NCI-H2196 treated with DMSO at 0.1 percent for 48 hours (cell line): ENCODE measurements around the gene WRNIP1.
A peak's percentile ranks its signal among the peaks of the same experiment; 100 is the strongest.

Experiments
- DNase-seq: peaks from one replicate; lab custom pipeline; 2025; ENCODE audit not compliant: unreplicated experiment; lab: John Stamatoyannopoulos, UW

Gene WRNIP1

DNA sequence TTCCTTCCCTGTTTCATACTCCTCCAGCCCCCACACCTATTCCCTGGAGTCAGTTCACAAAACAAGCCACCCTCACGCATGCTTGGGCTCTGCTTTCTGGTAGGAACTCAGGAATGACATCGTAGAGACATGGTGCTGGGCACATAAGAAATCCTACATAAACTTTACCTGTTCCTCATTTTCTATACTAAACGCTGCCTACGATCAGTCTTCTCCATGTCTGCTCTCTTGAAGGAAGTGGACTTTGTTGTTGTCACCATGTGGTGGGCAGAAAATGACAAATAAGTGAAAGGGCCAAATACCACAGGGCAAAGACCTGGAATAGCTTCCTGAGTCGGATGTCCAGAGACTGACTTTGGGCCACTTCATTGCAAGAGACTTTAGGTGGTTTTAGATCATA, 24.6 kb upstream of the WRNIP1 start:
- DNase-seq: no peak

DNA sequence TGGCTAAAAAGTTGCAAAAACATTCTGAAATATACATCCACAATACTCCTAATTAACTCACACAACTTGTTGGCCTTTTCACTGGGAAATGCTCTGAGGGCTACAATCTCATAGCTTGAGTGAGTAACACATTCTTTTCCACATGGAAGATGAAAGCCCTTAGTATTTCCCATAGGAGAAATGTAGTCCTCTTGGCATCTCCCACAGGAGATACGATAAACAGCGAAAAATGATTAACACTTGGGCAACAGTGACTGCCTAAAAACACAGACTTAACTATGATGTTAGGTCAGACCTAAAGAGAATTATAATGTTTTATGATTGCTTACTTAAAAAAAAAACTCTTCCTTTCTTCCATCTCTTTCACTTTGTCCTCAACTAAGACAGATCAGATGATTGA, 23.4 kb upstream of the WRNIP1 start:
- no peak for DNase-seq

DNA sequence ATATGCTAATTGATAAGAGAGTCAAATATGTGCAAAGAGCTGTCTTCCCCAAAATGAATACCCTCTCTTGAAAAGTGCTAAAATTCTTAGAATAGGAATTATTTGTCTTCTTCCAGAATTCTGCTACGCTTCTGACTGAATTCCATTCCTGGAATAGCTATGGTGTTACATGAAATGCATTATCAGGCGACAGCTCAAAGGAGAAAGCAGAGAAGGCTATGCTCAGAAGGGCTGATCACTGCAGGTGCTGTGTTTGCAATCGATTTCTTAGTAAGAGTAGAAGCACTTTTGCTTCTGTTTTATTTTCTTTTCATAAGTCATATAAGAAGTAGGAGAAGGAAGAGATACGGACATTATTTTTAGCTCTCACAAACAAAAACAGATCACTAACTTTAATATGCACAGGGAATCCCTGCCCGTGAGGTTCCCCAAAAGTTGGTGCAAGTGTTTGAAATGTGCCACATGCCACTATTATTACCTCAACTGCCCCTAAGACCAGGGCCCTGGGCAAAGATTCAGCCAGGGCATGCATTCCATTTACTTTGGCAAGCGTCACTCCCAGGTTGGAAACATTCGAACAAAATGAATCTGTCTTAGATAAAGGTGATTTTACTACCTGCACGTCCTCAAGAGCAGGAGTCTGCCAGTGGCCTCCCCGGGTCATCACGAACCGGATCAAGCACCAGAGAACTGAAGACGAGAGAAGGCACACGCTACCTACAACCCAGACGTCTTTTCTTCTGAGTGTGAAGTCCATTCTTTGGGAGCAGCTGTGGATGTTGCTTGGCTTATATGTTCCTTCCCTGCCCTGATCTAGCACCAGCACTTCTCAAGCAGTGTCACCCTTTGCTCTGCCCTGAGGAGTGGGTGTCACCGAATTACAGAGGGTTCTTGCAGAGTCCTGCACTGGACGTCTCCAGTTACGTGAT, 21.6 kb upstream of the WRNIP1 start:
- DNase-seq: no peak

DNA sequence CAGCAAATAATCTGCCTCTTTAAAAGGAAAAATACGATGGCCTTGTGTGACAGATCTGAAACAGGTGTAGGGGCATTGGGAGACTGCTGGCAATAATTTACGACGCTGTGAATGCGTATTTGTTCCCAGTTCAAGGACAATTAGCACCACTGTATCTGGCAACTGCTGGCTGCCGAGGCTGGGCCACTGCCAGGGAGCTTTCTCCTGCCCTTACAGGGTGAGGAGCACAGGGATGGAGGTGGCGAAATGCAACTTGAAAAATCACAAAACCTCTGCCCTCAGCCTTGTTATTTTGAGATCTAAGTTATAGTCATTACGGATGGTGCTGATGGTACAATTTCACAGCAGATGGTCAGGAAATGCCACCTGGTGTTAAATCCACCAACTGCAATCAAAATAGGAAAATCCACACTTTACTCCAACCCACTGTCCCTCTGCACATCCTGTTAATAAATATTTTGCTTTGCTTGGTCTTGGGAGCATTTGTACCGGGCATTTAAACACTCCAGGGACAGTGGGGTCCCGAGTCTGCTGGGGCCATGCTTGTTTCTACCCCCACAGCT, 20.9 kb upstream of the WRNIP1 start:
- DNase-seq: peak; percentile 20

DNA sequence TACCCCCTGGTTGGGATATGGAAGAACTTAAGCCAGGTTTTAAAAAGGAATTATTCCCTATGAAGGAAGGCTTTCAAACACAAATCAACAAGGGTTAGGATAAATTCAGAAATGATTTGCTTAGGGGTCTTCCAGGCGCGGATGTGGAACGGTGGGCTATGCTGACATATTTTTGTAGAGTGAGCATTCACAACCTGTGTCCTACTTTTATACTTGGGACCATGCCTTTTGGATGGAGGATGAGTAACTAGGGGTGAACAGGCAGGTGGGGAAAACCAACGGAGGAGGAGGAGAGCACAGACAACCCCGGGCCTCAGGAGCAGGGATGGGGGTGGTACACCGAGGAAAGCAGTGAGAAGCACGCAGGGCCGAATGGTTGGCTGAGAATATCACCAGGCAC, 20.4 kb upstream of the WRNIP1 start:
- no peak for DNase-seq

DNA sequence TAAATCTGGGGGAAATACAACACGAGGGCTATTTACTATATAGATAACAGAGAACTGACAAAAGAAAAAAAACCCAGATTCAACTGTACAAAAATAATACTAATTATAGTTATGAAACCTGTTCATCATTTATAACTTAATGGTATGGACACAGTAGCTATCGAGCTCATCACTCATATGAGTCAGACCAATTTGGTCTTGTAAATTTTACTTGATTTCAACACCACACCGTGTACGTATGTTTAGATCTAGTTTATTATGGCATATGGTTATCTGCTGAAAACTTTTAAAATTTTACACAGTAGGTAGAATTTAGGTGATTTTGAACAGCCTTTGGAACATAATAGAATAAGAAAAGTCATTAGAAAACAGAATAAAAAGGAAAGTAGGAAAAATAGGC, 19.9 kb upstream of the WRNIP1 start:
- no peak for DNase-seq

DNA sequence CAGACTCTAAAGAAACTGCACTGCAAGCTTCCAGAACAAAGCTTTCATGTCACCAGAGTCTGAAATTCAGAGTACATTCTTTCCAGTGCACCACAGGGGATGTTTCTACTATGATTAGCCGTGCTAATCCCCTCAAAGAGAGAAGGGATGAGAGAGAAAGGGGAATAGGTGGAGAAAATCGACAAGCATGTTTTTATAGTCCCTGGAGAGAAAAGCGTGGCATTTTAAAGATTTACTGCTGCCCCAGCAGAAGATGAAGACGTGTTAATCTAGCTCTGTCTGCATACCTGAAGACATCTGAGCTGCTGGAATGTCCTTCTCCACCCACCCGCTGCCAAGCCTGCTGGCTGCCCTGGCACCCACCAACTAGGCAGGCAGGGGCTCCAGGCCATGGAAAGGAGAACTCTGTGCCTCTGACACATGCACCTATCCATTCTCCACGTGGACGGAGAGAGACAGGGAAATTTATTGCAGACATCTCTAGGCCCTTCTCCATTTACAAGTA, 18.6 kb upstream of the WRNIP1 start:
- DNase-seq: no peak

DNA sequence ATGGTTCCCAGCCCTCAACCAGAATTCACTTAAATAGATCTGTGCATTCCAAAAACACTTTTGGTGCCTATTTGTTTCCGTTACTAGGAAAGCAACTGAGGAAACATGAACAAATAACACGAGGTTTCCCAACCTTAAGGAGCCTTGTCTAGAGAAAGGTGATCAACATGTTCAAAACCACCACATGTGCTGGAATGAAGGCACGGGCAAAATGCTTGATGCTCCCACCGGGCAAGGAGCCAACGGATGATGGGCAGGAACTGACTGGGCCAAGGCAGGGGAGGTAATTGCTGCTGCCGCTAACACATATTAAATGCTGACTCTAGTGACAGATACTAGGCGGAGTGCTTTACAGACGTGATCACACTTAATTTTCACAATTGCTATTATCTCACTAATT, 17.0 kb upstream of the WRNIP1 start:
- no peak for DNase-seq

DNA sequence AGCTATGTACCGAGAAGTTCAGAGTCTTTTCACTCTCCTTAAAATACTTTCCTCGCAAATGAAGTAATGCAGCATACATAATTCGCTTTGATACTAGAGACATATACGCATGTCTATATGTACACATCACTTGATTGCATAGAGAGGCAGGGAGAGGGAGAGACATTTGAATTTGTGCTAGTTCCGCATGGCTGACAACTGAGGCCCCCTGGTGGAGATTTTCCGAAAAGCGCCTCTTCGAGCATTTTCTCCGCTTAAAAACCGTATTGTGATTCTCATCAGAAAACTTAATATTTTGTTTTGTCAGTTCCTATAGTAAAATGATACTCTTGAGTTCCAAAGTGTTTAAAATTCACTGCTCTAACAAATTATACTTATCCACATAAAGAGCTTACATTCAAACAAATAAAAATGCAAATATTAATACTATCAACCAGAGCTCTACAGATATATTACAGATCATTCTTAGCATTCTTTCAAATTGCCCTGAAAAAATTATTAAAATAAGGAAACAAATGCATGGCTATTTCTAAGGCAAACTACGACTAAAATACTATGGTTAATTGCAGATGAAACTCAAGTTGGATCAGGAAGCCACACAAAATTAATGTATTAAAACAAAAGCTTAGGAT, 15.1 kb upstream of the WRNIP1 start:
- peak; percentile 24 for DNase-seq

DNA sequence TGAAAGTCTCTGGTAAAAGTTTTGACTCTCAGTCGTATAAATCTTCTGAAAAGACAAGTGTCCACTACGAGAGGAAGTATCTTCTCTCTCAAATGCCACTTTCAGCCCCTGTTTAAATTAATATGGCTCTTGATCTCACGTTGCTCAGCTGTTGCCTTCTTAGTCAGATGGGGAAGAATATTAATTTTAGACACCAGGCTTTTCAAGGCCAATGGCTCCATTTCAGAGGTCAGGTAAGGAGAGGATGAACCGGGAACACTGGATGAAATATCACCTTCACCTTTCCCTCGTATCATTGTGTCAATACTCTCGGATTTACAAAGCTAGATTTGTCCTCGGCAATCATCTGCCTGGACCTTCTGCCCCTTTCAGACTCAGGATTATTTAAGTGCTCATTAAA, 14.4 kb upstream of the WRNIP1 start, which contains the start of gene MYLK4:
Gene MYLK4 (minus strand): TSS at position 91 of the 400 bp plus-strand sequence. CDS start 1,628 bp downstream, outside the sequence.
- no peak for DNase-seq

DNA sequence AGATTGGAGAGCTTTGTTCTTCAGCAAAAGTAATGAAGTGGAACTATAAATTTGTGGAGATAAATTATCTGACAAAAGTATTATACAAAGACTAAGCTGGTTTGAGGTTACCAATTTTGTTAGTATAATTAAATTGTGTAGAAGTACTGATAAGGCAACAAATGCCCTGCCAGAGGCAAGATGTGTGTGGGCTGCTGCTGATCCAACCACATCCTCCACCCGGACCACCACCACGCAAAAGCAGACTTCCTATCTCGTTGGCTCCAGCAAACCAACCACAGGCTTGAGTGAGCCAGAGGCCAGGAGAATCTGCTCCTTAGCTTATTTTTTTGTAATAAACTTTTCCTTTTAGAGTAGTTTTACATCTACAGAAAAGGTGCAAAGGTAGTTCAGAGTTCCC, 13.3 kb upstream of the WRNIP1 start:
- DNase-seq: no peak

DNA sequence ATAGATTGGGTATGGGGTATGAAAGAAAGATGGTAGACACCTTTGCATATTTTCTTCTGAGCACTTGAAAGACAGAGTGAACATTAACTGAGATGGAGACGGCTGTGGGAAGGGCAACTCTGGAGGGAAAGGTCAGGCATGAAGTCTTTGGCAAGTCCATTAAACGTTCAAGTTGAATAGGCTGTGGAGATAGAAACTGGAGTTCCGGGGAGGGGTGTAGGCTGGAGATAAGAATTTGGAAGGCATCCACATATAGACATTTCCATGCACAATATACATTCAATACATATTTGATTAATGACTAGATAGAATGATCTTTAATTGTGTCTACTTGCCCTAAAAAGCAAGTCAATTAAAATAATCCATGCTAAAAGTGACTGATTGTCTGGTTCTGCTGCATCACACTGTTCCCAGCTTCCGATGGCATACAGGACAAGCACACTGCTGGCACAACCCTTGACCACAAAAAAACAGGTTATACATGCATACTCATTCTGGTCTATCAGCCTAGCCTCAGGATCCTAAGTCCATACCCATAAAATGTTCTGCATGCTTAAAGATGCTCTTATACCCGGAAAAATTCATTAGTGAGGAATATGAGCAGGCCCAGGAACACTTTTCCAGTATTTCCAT, 12.6 kb upstream of the WRNIP1 start:
- DNase-seq: no peak

DNA sequence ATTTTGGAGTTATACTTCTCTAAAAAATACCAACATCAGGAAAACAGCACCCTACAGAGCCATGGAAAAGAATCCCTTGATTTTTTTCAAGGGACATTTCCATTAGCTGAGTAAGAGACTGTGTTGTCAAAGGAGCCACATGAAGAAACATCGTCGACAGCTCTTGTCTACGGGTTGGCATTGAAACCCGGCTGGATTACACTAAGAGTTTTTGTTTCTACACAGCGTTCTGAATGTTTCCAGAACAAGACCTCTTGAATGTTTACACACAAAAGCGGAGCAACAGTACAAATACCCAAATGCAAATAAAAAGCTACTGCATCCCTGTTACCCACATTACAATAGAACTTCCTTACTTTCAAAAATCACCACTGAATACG, 12.1 kb upstream of the WRNIP1 start:
- DNase-seq: no peak

DNA sequence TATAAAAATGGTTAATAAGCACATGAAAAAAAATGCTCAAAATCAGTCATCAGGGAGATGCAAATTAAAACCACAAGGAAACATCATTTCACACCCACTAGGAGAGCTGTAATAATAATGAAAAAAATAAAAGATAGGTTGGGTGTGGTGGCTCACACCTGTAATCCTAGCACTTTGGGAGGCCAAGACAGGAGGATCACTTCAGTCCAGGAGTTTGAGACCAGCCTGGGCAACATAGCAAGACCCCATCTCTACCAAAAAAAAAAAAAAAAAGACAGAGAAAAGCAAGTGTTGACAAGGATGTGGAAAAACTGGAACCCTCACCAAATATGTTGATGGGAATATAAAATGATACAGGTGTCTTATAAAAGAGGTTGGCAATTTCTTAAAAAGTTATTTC, 11.4 kb upstream of the WRNIP1 start:
- DNase-seq: no peak

DNA sequence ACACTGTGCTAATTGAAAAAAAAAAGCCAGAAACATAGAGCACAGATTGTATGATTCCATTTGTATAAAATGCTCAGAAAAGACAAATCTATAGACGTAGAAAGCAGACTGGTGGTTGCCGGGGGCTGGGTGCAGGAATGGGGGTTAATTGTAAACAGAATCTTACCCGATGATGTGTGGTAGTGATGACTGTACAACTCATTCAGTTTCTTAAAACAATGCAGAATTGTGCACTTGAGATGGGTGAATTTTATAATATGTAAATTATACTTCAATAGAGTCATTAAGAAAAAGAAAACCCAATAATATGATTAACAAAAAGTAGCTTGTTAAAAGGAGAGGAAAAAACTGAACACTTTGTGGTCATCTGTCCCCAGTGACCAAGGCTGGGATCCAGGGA, 10.8 kb upstream of the WRNIP1 start:
- no peak for DNase-seq

DNA sequence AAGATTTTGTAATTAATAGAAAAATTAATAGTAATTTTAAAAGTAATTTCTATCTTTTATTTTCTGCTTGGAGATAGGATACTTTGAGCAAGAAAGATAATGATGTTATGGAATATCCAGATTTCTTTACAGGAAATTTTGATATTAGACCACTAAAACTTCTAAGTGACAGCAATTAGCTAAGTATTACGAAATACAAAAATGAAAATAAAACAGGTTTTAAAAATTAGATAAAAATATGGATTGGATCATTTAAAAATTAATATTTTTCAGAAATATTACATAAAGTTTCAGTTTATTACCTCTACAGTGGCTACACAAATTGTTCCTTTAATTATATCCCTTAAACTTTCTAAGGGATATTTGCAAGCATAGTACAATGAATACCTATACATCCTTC, 10.3 kb upstream of the WRNIP1 start:
- DNase-seq: no peak

DNA sequence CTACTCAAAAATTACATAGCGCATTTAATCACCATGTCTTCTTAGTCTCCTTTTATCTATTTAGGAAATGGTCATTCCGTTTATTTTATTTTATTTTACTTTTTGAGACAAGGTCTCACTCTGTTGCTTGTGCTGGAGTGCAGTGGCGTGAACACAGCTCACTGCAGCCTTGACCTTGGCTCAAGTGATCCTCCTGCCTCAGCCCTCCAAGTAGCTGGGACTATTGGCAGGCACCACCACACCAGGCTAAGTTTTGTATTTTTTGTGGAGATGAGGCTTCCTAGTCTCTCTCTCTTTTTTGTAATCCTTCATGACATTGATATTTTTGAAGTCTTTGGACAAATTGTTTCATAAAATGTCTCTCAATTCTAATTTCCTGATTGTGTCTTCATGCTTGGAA, 9.7 kb upstream of the WRNIP1 start:
- DNase-seq: no peak

DNA sequence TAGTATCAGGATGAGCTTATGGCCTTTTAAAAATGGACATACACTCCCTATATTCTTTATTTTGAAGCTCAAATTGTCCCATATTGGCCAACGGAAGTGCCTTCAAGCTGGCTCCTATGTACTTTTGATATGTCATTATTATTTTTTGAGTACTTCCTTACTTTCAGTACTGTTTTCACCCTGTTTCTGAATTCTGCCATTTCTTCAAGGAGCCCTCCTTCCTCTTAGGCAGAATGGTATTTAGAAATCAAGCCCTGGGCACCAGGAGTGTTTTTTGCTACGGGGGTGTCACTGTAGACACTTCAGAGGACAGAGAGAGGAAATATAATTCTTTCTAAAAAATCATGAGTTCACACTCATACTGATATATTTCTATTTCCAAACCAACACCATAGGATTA, 9.0 kb upstream of the WRNIP1 start:
- DNase-seq: no peak

DNA sequence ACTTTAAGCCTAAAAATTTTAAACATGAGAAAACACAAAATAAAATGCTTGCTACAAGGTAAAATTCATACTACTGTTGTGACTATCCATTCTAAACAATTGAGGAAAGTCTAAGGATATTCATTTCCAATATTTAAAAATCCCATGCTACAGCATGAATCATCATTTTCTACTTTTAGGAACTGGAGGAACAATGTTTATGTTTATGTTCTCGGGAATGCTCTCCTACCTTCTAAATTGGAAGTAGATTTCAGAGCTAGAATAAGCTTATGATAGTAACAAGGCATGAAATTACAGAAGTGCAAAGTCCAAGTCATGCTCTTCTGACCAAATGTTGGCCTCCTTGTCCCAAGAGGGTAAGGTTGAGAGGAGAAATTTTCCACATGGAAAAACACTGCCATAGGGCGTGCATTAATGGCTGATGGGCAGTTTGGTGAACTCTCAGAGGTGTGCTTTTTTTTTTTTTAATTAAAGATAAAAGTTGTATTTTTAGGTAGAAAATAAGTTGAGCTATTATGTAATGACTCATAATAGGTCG, 8.4 kb upstream of the WRNIP1 start:
- DNase-seq: no peak

DNA sequence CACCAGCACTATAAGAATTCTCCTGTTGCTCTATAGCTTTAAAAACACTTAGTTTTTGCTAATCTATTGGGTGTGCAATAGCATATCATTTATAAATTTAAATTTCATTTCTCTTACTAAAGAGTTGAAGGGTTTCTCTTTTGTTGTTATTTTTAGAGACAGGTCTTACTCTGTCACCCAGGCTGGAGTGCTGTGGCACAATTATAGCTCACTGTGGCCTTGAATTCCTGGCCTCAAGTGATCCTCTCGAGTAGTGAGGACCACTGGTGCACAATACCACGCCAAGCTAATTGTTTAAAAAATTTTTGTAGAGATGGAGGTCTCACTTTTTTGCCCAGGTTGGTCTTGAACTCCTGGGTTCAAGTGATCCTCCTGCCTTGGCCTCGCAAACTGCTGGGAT, 6.2 kb upstream of the WRNIP1 start:
- DNase-seq: no peak
